ENCODE results near the gene ZFYVE9. TPM values are rescaled to one million over a fixed set of nuclear protein-coding genes. Genes with fewer than 3 reads are reported as not detected.

Gene ZFYVE9
- total and polyA plus RNA-seq, 2 of the 13 experiments (the other 11 are each of a cell fraction or from before 2014, with no cell fraction given), result 9.2 to 19.8 TPM

DNA sequence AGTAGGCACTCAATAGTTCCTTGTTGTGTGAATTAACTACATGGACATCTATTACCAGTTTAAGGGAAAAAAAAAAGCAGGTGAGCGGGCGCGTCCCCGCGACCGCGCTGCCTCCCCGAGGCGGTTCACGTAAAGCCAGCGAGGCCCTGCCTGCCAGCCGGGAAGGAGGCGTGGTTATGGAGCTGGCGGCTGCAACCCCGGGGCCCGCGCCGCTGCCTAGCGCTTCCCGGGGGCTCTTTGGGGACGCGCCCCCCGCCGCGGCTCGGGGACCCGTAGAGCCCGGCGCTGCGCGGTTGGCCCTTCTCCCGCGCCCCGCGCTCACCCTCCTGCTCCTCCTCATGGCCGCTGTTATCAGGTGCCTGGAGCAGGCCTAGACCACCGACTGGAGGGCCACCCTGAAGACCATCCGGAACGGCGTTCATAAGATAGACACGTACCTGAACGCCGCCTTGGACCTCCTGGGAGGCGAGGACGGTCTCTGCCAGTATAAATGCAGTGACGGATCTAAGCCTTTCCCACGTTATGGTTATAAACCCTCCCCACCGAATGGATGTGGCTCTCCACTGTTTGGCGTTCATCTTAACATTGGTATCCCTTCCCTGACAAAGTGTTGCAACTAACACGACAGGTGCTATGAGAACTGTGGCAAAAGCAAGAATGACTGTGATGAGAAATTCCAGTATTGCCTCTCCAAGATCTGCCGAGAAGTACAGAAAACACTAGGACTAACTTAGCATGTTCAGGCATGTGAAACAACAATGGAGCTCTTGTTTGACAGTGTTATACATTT is 226.7 kb downstream of the ZFYVE9 start (continued):
- TF ChIP-seq BATF2 (CRISPR knock-in tag; IDR thresholded peaks at IDR 0.05) (no peak), DNMT3B (CRISPR knock-in tag; conservative IDR thresholded peaks at IDR 0.05) (no peak), ZNF451 (CRISPR knock-in tag; IDR thresholded peaks at IDR 0.05) (0 out of 2 replicates have a peak, but pooled peaks have one; percentile 45), SNAPC5 (CRISPR knock-in tag; IDR thresholded peaks at IDR 0.05; ENCODE audit: borderline replicate concordance) (no peak), ZNF607 (CRISPR knock-in tag; IDR thresholded peaks at IDR 0.05; ENCODE audit: borderline replicate concordance) (no peak; the same call in 1 of the 2 replicates), FOXA1 (IDR thresholded peaks at IDR 0.05) (no peak), FOXA1 (CRISPR knock-in tag; IDR thresholded peaks at IDR 0.05) (no peak), ZNF616 (CRISPR knock-in tag; IDR thresholded peaks at IDR 0.05; ENCODE audit: low read depth) (0 out of 2 replicates have a peak, but pooled peaks have one; percentile 26), SMAD9 (CRISPR knock-in tag; IDR thresholded peaks at IDR 0.05) (no peak), HNF4A (CRISPR knock-in tag; IDR thresholded peaks at IDR 0.05) (no peak), ZFX (CRISPR knock-in tag; IDR thresholded peaks at IDR 0.05; ENCODE audit: low read depth) (peak; percentile 88), ZGPAT (CRISPR knock-in tag; IDR thresholded peaks at IDR 0.05) (peak; percentile 46; the same call in 1 of the 2 replicates), FOXK2 (IDR thresholded peaks at IDR 0.05) (no peak), SNRNP70 (IDR thresholded peaks at IDR 0.05; ENCODE audit: low read depth, low read length) (no peak), ZNF207 (IDR thresholded peaks at IDR 0.05; ENCODE audit: borderline replicate concordance) (no peak), IRX3 (CRISPR knock-in tag; IDR thresholded peaks at IDR 0.05; ENCODE audit: borderline replicate concordance, low read depth) (no peak), ZMAT3 (CRISPR knock-in tag; conservative IDR thresholded peaks at IDR 0.05) (no peak), DMAP1 (CRISPR knock-in tag; IDR thresholded peaks at IDR 0.05) (peak; percentile 33; the same call in 1 of the 2 replicates), ZNF260 (CRISPR knock-in tag; IDR thresholded peaks at IDR 0.05; ENCODE audit: borderline replicate concordance, low read depth) (no peak), BORCS8-MEF2B (CRISPR knock-in tag; IDR thresholded peaks at IDR 0.05) (0 out of 2 replicates have a peak, but pooled peaks have one; percentile 17)
- TF ChIP-seq, protein P1, sequence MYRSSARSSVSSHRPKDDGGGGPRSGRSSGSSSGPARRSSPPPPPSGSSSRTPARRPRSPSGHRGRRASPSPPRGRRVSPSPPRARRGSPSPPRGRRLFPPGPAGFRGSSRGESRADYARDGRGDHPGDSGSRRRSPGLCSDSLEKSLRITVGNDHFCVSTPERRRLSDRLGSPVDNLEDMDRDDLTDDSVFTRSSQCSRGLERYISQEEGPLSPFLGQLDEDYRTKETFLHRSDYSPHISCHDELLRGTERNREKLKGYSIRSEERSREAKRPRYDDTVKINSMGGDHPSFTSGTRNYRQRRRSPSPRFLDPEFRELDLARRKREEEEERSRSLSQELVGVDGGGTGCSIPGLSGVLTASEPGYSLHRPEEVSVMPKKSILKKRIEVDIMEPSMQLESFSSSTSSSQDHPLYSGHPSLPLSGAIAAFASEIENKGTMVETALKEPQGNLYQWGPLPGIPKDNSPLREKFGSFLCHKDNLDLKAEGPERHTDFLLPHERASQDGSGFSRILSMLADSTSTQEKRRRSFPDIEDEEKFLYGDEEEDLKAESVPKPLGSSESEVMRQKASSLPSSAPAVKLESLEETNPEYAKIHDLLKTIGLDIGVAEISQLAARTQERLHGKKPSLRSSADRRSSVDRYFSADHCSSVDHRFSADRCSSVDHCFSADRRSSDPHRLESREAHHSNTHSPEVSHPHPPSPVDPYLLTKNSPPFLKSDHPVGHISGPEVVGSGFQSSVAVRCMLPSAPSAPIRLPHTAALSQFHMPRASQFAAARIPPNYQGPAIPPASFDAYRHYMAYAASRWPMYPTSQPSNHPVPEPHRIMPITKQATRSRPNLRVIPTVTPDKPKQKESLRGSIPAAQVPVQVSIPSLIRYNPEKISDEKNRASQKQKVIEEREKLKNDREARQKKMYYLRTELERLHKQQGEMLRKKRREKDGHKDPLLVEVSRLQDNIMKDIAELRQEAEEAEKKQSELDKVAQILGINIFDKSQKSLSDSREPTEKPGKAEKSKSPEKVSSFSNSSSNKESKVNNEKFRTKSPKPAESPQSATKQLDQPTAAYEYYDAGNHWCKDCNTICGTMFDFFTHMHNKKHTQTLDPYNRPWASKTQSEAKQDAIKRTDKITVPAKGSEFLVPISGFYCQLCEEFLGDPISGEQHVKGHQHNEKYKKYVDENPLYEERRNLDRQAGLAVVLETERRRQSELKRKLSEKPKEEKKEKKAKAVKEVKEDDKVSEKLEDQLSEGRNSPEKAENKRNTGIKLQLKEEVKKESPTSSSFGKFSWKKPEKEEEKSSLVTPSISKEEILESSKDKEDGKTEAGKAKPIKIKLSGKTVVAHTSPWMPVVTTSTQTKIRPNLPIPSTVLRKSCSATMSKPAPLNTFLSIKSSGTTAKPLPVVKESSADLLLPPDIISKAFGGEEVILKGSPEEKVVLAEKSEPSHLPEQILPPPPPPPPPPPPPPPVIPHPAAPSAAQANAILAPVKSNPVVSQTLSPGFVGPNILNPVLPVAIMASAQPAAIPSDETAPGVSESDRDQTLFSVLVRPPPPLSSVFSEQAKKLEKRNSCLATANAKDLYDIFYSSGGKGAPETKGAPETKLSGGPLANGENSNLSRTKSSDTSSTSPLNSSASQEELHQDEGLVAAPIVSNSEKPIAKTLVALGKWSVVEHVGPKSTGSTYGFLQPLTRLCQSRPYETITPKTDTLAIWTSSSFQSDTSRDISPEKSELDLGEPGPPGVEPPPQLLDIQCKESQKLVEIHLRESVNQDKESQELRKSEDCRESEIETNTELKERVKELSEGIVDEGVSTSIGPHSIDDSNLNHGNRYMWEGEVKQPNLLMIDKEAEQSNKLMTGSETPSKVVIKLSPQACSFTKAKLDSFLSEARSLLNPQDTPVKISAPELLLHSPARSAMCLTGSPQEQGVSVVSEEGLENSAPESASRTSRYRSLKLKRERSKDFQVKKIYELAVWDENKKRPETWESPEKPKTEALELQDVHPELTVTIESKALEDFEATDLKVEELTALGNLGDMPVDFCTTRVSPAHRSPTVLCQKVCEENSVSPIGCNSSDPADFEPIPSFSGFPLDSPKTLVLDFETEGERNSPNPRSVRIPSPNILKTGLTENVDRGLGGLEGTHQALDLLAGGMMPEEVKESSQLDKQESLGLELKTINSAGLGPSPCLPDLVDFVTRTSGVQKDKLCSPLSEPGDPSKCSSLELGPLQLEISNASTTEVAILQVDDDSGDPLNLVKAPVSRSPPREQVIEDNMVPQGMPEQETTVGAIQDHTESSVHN (CRISPR knock-in tag; IDR thresholded peaks at IDR 0.05), result no peak

Measured in HepG2 (cell line).